Adrenal gland (tissue), 5 donors: Measurements from ENCODE around the gene TLE6.

Experiments used
- CTCF ChIP-seq, 6 experiments: fragments of 450-650 bp in 4 of 6; fragments of 200-600 bp in 2 of 6; sonication (generic) in 1 of 6; IDR thresholded peaks; 1 replicate in 5 of 6; 2 replicates in 1 of 6; pipeline versions ENCODE4 v1.5.1 to v1.8.0; 2016 to 2021; ENCODE audit warnings: antibody characterized with exemption in 6 of 6, mild to moderate bottlenecking in 2 of 6, moderate library complexity in 1 of 6
- POLR2A ChIP-seq, 2 donors: fragments of 450-650 bp; IDR thresholded peaks; one replicate each; pipeline ENCODE4 v1.6.1; 2017; ENCODE audit warnings: antibody characterized with exemption in 2 of 2, mild to moderate bottlenecking in 2 of 2, moderate library complexity in 1 of 2
- donor health status: DM: no; HTN: no; CAD: no.

- no peak for TF ChIP-seq CTCF (IDR thresholded peaks at IDR 0.05)
- no peak for TF ChIP-seq POLR2A (IDR thresholded peaks at IDR 0.05)
These were observed 28.0 kb downstream of the TLE6 start for GRCh38 chr19:3005345-3005744.
